ENCODE measurements around the gene NPR1. TPM values are rescaled to one million over a fixed set of nuclear protein-coding genes. Genes with fewer than 3 reads are reported as not detected.
"Not testable (repeated sequence)": the region's sequence is repeated elsewhere in the genome, so short reads cannot be mapped to it uniquely, and the experiment has no call there.

NPR1 gene
- total and polyA plus RNA-seq, 2 of the 13 experiments (the other 11 are each of a cell fraction or from before 2014, with no cell fraction given) = not detected

DNA sequence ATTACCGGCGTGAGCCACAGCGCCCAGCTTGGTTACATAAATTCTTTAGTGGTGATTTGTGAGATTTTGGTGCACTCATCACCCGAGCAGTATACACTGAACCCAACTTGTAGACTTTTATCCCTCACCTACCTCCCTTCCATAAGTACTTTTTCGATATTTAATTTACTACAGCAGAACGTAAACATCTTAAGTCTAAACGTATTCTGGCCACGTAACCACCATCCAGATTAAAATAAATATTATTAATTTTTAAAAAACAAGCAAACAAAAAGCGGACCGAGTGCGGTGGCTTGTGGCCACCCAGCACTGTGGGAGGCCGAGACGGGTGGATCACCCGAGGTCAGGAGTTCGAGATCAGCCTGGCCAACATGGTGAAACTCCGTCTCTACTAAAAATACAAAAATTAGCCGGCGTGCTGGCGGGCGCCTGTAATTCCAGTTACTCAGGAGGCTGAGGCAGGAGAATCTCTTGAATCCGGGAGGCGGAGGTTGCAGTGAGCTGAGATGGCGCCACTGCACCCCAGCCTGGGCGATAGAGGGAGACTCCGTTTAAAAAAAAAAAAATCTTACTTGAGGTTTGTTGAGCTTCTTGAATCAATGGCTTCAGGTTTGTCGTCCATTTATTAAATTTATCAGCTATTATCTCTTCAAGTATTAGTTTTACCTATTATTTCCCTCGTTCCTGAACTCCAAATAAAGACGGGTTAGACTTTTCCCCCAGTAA, 6.7 kb upstream of the NPR1 start:
- peaks cover 29% of the 10 kb centered on the region for H3K4me1 ChIP-seq (ENCODE audit: insufficient read depth, low read length)
- peak overlapping the region; percentile 59 to 92 (median 76) for H3K4me3 ChIP-seq (replicated peaks in 1 of 3; ENCODE audit: insufficient read depth in 1 of 3, low read depth in 2 of 3, low read length in 3 of 3)
- FAIRE-seq; BruUV-seq (replicated peaks); DNase-seq (ENCODE audit: low spot score); in situ Hi-C loops (cut with HindIII; ENCODE audit: extremely low pct_ligation_motif_present, low pct_unique_long_range_greater_than_20kb); H3K9me3 ChIP-seq (ENCODE audit: low read length); H3K27me3 ChIP-seq (ENCODE audit: control insufficient read depth in 1 of 2, insufficient read depth in 2 of 2, low read length in 2 of 2); H4K20me1 ChIP-seq (ENCODE audit: insufficient read depth, low read length): not testable (repeated sequence)
- POLR2A ChIA-PET = interaction anchor here (0.7 to 2.1 kb wide), 13 partner anchors 8 to 319 kb away, joined by 3 to 9 read pairs (median 4); partner anchors contain the start of genes CHTOP, INTS3, RPS27 and S100A1
- CTCF ChIA-PET (ENCODE audit: low intra/inter-chr PET ratio, low total read pairs) = interaction anchor here (1.2 kb wide), 1 partner anchor 78 kb away, joined by 5 read pairs; no protein-coding TSS in a partner anchor
- H3K36me3 ChIP-seq (replicated peaks in 1 of 2; ENCODE audit: control insufficient read depth in 1 of 2, insufficient read depth in 2 of 2, low read length in 2 of 2) = peaks cover 14 to 24% of the 10 kb centered on the region in 2 experiments
- H2AFZ ChIP-seq (ENCODE audit: low read length) = peak overlapping the region; percentile 91
- ATAC-seq = peak; percentile 65
- 2% methylated on average over 28 of the region's 28 CpGs for WGBS (ENCODE audit: low lambda C conversion rate)
- peak overlapping the region; percentile 86 for H3K9ac ChIP-seq (ENCODE audit: insufficient read depth, low read depth, low read length)
- peak overlapping the region; percentile 75 for H3K4me2 ChIP-seq (ENCODE audit: low read depth, low read length)
- intact Hi-C loops (cut with micrococcal nuclease; ENCODE audit: unreplicated experiment) = loop anchor here (5.0 kb wide), 2 partner anchors 39 to 56 kb away; partner anchors contain the start of genes CHTOP and INTS3
- H3K79me2 ChIP-seq (ENCODE audit: insufficient read depth, low read length) = peaks cover 33% of the 10 kb centered on the region
- H3K27ac ChIP-seq (ENCODE audit: extremely low read length, insufficient read depth, low read length) = peak overlapping the region; percentile 90
- TF ChIP-seq ZNF136 (CRISPR knock-in tag; IDR thresholded peaks at IDR 0.05; ENCODE audit: low read depth) = 0 out of 2 replicates have a peak, but pooled peaks have one; percentile 12
- TF ChIP-seq DRAP1 (CRISPR knock-in tag; IDR thresholded peaks at IDR 0.05) = 0 out of 2 replicates have a peak, but pooled peaks have one; percentile 6
- 0 out of 2 replicates have a peak, but pooled peaks have one; percentile 30 for TF ChIP-seq ZNF607 (CRISPR knock-in tag; IDR thresholded peaks at IDR 0.05; ENCODE audit: borderline replicate concordance)
- TF ChIP-seq HNRNPLL (IDR thresholded peaks at IDR 0.05; ENCODE audit: low read depth, low read length, poor library complexity, severe bottlenecking) = peak; percentile 87
- peak; percentile 2; the same call in 1 of the 2 replicates for TF ChIP-seq SAP130 (CRISPR knock-in tag; IDR thresholded peaks at IDR 0.05; ENCODE audit: low read depth)
- TF ChIP-seq NFIC (IDR thresholded peaks at IDR 0.05; ENCODE audit: low read length) = 0 out of 2 replicates have a peak, but pooled peaks have one; percentile 22
- peak; percentile 91 for TF ChIP-seq ZNF441 (CRISPR knock-in tag; IDR thresholded peaks at IDR 0.05; ENCODE audit: borderline replicate concordance)
- peak; percentile 23; the same call in 1 of the 2 replicates for TF ChIP-seq KDM2A (CRISPR knock-in tag; IDR thresholded peaks at IDR 0.05; ENCODE audit: borderline replicate concordance, low read depth)
- TF ChIP-seq, protein P1, sequence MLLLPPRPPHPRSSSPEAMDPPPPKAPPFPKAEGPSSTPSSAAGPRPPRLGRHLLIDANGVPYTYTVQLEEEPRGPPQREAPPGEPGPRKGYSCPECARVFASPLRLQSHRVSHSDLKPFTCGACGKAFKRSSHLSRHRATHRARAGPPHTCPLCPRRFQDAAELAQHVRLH (CRISPR knock-in tag; IDR thresholded peaks at IDR 0.05; ENCODE audit: borderline replicate concordance, low read depth) = 0 out of 2 replicates have a peak, but pooled peaks have one; percentile 11
- peak; percentile 11; the same call in 1 of the 2 replicates for TF ChIP-seq ZNF232 (CRISPR knock-in tag; IDR thresholded peaks at IDR 0.05; ENCODE audit: borderline replicate concordance)
- 0 out of 2 replicates have a peak, but pooled peaks have one; percentile 6 for TF ChIP-seq STAG1 (CRISPR knock-in tag; IDR thresholded peaks at IDR 0.05)
- 0 out of 2 replicates have a peak, but pooled peaks have one; percentile 30 for TF ChIP-seq ADNP (CRISPR knock-in tag; IDR thresholded peaks at IDR 0.05)
- 0 out of 2 replicates have a peak, but pooled peaks have one; percentile 25 for TF ChIP-seq IKZF5 (CRISPR knock-in tag; IDR thresholded peaks at IDR 0.05)
- TF ChIP-seq, protein P2, sequence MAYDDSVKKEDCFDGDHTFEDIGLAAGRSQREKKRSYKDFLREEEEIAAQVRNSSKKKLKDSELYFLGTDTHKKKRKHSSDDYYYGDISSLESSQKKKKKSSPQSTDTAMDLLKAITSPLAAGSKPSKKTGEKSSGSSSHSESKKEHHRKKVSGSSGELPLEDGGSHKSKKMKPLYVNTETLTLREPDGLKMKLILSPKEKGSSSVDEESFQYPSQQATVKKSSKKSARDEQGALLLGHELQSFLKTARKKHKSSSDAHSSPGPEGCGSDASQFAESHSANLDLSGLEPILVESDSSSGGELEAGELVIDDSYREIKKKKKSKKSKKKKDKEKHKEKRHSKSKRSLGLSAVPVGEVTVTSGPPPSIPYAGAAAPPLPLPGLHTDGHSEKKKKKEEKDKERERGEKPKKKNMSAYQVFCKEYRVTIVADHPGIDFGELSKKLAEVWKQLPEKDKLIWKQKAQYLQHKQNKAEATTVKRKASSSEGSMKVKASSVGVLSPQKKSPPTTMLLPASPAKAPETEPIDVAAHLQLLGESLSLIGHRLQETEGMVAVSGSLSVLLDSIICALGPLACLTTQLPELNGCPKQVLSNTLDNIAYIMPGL (CRISPR knock-in tag; IDR thresholded peaks at IDR 0.05; ENCODE audit: borderline replicate concordance in 1 of 2, low read depth in 1 of 2) = peak in 1 of 2 experiments; percentile 55; a peak in 2 of 4 replicates
- peak; percentile 15; the same call in 1 of the 2 replicates for TF ChIP-seq CTCF (CRISPR knock-in tag; IDR thresholded peaks at IDR 0.05)
- peak in 1 of 2 experiments; percentile 21; a peak in 1 of 4 replicates for TF ChIP-seq KLF16 (CRISPR knock-in tag; IDR thresholded peaks at IDR 0.05)

Data from HepG2 (cell line).